ELR (cell line): Measurements from ENCODE around the gene VCAM1.

Source experiments
- DNase-seq: peaks from one replicate; pipeline ENCODE4 v3.0.0-alpha.2; 2015; ENCODE audit warnings: low read depth

The VCAM1 gene

DNA sequence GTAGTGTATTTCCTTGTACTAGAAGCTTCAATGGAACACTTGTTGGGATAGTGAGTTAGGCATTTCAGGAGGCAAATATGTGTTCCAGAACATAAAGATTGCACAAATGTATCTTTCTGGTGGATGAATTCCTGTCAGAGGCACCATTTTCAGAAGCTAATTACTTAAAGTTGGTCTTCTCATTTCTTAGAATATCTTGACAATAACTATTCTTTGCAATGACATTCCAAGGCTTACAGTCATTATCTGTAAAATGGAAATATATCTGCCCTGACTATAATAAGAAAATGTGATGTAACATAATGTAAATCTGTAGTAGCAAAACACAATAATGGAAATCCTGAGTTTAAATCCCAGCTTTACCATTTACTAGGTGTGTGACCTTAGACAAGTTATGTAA, 2.7 kb downstream of the VCAM1 start:
- no peak for DNase-seq

DNA sequence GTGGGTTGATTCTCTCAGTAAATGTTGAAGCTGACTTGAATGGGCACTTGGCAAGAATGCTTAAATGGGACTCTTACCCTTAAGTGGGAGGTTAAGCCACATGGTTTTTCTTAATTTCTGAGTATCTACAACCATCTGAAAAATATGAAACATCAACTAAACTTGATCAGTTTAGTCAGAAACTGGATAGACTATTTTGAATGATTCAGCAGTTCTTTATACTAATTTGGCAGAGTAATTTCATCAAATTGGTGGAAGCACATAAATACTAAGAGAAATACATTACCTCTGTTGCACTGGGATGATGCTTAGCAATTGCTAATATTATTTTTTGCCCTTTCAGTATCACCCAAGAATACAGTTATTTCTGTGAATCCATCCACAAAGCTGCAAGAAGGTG, 4.7 kb downstream of the VCAM1 start:
- no peak for DNase-seq

DNA sequence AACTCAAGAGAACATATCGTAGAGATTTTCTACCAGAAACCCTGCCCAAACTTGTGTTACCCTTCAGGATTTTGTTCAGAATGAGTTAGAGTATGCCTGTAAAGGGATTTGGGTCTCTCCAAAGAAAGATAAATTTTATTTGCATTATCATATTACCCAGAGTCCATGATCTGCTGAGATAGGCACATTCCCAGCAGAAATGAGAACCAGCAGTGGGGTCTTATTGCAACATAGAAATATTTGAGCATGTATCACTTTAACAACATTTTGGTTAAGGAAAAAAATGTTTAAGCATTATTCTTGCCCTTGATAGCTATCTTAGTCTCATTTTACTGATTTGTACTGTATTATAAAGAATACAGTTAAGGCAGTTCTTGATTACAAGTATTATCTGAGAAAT, 10.6 kb downstream of the VCAM1 start:
- no peak for DNase-seq

DNA sequence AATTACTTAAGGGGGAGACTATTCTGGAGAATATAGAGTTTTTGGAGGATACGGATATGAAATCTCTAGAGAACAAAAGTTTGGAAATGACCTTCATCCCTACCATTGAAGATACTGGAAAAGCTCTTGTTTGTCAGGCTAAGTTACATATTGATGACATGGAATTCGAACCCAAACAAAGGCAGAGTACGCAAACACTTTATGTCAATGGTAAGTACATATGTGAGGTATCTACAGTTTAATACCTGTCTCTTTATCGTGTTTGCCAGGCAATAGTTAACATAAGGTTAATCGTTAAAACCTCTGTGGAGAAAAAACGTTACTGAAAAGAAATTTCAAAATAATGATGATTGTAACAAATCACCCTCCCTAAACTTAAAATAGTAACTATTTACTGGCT, 11.8 kb downstream of the VCAM1 start:
- no peak for DNase-seq

DNA sequence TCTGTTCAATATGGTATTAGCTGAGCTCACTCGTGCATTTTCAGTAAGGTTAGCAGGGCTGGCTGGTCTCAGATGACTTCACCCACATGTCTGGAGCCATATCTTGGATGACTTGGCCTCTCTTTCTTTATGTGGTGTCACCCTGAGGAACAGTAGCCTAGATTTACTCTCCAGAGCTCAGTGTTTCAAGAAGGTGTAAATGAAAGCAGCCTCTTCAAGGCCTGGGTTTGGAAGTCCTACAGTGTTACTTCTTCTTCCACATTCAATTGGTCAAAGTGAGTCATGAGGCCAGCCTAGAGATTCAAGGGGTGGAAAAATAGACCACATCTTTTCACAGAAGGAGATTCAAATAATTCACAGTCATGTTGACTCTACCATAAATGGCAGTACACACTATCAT, 12.2 kb downstream of the VCAM1 start:
- no peak for DNase-seq

DNA sequence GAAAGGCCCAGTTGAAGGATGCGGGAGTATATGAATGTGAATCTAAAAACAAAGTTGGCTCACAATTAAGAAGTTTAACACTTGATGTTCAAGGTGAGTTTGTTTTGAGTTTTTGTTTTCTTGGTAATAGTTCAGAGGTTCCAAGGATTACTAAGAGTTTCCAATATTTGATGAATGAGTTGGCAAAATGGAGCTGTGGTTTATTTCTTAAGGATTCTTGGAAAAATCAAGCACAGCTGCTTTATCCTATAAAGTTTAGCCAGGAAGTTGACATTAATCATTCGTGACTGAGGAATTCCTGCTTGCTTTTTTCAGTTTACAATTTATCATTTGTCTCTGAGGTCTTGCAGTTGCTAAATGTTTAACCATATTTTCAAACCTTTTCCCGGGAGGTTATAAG, 15.1 kb downstream of the VCAM1 start:
- DNase-seq, result peak; percentile 80

DNA sequence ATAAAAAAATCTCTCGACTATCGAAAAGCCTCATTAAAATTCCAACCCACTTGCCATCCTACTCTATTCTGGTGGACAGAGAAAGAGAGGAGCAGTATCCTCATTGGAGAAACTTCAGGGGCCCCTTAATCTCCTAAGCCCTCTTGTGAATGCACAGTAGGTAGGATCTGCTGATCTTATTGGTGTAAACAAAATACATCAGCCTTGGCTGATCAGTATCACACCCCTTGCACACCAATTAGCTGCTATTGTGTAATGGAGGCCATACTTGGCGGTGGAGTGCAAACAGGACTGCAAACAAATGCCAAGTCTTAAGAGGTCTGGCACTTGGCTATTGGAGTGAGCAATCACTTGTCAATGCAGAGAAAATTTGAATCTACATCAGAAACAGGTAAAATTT, 15.7 kb downstream of the VCAM1 start:
- no peak for DNase-seq

DNA sequence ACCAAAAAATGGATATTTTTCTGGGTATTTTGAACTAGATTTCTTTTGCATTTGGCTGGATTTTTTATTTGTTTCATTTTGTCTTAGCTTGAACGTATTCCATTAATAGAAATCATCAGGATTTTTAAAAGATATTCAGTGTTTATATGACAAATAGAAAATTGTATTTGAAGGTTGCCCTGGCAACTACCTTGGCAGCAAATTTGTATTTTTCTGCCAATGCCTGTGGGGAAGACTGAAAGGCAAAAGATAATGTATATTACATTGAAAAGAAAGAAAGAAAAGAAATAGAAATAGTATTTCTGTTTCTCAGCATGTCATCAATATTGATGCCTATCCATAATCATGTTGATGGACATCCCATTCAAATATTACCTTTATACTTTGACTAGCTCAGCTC, 16.8 kb downstream of the VCAM1 start:
- DNase-seq, result peak; percentile 34

DNA sequence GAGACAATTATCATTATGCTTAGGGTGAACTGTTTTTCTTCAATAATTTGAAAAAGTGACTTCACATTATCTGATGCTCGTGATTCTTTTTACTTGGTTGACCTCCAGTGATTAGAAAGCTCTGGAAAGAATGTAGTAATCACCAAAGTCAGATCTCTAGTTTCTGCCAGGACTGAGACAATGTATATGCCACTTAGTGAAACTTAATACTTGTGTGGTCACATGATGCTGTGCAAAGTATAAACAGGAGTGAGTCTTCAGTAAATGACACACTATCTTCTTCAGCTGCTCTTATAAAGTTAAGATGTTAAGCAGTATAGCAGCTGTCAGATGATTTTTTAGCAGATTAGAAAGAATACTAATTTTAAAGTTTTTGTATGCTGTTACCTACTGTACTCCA, 17.2 kb downstream of the VCAM1 start:
- DNase-seq, result peak; percentile 63

DNA sequence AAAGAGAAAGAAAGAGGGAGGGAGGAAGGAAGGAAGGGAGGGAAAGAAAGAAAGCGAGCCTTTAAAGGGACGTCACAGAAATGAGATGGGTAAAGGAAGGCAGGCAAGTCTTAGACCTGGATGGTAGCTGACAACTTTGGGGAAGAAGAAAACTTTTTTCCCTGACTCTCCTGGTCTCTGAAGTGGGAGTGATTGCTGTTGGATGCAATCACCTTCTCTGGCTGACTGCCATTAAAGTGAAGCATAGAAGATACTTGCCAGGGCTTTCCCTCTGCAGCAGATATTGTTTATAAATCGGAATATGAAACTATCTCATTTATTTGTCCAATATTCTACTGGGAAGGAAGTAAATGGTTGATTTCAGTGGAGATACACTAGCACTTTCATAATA, 27.0 kb downstream of the VCAM1 start:
- DNase-seq, result no peak

DNA sequence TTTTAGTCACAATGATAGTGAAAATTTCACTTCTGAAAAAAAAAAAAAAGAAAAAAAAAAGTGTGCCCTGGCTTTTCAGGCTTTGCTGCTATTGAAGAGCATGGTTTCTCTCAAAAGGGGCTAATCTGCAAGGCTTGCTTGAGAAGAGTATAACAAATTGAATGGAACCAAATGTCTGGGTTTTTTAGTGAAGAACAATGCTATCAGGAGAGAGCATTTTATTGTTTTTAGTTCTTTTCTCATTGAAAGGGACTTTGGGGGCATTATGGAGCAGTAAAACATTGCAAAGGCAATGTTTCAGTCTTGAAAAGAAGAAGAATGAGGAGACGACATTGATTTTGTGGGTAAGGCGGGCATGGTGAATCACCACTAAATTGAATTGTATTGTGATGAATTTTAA, 28.2 kb downstream of the VCAM1 start:
- no peak for DNase-seq

DNA sequence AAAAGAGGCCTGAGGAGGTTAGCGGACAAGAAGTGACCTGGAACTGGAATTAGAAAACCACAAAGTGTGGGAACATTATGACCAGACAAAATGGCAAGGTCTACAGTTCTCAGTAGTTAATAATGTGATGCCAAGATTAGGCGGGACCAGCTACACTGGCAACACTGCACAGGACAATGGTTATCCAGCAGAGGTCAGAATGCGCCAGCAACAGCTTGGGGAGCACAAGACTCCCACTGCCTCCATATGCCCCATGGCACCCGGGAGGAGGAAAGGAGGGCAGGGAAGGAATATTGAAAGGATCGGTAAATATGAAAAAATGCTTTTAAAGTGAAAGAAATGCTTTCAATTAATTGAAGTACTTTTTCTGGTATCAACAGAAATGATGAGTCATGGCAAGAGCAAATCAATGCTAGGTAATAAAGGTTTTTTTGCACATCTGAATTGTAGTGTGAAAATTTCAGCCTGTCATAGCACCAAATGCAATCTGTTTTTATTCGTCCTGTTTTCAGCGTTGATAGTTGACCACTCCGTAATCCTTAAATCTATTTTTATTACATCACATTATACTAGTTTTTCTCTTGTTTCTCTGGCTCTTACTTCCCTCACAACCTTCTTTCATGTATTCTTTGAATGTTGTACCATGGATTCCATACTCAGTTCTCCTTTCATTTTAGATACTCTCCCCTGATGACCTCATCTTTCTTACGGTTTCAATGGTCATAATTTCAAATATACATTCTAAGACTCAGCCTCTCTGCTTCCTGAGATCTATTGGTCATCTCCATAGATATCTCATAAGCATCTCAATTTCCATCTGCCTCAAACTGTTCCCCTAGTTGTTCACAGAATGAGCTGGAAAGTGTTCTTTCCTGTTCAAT, 30.7 kb downstream of the VCAM1 start:
- DNase-seq, result peak; percentile 12

DNA sequence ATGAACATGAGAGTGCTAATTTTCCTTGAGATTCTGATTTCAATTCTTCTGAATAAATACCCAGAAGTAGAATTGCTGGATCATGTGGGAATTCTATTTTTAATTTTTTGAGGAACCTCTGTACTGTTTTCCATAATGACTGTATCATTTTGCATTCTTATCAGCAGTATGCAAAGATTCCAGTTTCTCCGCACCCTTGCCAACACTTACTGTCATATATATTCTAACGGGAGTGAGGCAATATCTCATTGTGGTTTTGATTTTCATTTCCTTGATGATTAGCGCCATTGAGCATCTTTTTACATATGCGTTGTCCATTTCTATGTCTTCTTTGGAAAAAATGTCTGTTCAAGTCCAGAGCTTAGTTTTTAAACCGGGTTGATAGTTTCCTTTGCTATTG, 33.2 kb downstream of the VCAM1 start:
- no peak for DNase-seq

DNA sequence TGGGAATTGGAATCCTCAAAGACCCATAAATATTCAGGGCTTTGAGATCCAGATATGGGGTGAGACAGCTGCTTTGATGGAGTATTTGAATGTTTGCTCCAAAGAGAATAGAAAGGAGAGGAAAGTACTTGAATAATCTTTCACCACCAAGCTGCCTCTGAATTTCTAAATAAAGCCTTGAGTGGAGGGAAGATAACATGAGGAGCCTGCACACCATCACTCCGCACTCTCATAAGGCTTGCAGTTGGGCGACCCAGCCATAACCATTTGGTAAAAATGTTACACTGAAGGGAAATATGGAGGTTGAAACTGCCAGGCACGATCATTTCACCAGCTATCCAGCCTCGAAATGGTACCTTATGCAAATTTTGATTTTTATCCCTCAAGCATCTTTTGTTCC, 38.4 kb downstream of the VCAM1 start:
- no peak for DNase-seq

DNA sequence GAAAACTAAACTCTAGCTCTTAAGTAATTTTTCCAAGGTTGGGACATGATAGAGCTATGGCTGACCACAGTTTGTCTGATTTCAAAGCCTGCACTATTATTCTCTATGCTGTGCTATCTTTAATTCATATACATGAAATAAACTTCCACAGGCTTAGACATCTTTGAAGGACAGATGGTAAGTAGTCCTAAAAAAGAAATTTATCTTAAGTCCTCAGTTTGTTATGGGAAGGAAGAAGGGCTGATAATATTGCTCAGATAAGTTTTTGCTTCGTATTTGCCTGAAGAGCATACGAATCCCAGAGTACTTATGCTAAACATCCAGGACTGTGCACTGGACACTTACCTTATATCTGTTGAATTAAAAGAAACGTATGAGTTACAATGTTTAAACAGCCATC, 39.6 kb downstream of the VCAM1 start:
- no peak for DNase-seq

DNA sequence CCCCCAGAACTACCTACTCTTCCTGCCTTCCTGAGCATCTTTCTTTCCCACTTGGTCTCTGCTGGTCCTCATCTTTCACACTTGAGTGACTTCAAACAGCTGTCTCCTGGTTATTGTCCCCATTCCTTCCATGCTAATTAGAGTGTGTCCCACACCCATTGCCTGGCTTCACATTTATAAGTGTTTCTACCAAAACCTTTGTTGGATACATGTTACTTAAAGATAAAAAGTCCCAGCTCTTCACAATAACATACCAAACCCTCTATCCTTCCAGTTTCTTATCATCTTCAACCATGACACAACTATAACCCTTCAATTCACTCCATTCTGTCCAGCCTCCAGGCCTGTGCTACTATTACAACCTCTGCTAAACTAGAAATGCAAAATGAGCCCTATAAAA, 41.0 kb downstream of the VCAM1 start:
- no peak for DNase-seq

DNA sequence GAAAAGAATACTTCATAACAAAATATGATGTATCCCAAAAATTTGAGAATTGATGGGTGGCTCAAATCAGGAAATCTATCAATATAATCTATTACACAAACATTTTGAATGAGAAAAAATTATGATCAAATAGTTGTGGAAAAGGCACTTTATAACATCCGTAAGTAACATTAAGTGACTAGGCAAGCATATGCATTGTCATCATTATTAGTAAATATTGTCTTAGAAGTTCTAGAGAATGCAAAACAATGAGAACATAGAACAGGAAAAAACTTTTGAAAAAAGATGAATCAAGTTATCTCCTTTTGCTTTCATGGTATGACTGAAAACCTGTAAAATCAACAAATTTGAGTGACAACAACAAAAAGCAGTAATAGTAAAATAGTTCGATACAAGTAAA, 42.9 kb downstream of the VCAM1 start:
- DNase-seq, result no peak

DNA sequence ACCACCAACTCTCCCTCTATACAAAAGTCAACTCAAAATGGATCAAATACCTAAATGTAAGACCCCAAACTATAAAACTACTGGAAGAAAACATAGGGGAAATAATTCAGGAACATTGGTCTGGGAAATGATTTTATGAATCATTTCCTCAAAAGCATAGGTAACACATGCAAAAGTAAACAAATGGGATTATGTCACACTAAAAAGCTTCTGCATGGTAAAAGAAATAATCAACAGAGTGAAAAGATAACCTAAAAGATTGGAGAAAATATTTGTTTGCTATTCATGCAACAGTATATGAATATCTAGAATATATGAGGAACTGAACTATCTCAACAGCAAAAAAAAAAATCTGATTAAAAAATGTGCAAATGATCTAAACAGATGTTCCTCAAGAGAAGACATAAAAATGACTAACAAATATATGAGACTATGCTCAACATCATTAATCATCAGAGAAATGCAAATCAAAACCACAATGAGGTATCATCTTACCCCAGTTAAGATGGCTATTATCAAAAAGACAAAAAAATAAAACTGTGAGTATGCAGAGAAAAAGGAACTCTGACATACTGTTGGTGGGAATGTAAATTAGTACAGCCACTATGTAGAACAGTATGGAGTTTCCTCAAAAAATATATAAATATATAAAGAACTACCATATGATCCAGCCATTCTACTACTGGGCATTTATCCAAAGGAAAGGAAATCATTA, 47.8 kb downstream of the VCAM1 start:
- DNase-seq, result peak; percentile 74

DNA sequence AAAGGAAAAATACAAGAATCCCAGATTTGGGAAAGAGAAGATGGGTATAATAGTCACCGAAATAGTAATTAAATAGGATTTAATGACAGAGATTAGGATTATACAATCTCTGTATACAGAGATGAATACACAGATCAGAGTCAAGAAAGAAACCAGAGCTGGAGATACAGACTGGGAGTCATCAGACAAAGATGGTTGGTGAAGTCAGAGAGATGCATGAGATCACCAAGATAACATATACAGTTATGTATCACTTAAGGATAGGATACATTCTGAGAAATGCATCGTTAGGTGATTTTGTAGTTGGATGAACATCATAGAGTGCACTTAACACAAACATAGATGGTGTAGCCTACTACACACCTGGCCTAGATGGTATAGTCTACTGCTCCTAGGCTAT, 49.8 kb downstream of the VCAM1 start:
- peak; percentile 19 for DNase-seq

DNA sequence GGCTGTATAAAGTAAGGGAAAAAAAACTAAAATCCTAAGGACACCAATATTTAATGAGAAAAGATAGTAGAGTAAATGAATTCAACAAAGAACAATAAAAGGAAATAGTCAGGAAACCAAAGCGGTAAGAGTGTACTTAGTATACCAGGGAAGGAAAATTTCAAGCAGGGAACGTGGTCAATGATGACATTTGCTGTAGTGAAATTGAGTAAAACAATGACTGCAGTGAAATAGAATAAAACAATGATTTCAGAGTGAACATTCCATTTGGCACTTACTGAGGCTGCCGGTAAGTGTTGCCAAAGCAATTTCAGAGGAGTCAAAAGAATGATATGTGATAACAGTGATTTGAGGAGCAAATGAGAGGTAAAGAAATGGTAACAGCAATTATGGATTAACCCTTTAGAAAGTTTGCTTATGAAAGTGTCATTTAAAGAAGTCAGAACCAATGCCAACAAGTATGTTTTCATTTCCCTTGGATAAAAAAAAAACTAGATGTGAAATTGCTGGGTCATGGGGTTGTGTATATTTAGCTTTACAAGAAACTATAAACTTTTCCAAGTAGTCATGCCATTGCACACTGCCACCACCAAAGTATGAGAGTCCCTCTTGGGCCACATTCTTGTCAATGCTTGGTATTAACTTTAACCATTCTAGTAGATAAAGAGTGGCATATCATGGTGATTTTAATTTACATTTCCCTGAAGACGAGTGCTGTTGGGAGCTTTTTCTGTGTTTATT, 50.5 kb downstream of the VCAM1 start:
- DNase-seq, result no peak

DNA sequence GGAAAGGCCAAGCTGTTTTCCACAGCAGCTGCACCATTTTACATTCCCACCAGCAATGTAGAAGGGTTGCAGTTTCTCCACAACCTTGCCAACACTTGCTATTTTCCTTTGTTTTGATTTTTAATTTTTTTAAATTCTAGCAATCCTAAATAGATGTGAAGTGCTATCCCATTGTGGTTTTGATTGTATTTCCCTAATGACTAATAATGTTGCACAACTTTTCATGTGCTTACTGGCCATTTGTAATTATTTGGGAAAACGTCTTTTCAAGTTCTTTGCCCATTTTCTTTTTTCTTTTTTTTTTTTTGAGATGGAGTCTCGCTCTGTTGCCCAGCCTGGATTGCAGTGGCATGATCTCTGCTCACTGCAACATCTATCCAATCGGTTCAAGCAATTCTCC, 53.9 kb downstream of the VCAM1 start:
- peak; percentile 24 for DNase-seq

DNA sequence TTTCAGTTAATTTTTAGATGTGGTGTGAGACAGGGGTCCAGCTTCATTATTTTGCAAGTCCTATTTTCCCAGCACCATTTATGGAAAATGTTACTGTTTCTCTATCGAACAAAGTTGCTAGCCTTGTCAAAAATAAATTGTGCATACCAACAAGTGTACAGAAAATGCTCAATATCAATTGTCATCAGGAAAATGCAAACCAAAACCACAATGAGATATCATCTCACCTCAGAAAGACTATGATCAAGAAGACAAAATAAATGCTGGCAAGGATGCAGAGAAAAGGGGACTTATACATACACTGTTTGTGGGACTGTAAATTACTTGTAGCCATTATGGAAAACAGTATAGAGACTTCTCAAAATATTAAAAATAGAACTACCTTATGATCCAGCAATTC, 54.8 kb downstream of the VCAM1 start:
- no peak for DNase-seq

DNA sequence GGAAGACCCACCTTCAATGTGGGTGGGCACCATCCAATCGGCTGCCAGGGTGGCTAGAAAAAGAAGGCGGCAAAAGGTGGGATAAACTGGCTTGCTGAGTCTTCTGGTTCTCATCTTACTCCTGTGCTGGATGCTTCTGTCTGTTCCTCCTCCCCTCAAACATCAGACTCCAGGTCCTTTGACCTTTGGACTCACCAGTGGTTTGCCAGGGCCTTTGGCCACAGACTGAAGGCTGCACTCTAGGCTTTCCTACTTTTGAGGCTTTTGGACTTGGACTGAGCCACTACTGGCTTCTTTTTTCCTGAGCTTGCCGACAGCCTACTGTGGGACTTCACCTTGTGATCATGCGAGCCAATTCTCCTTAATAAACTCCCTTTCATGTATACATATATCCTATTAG, 55.9 kb downstream of the VCAM1 start:
- DNase-seq, result no peak
